WTC11 (cell line): ENCODE measurements around the gene SEL1L3. TPM values are rescaled to one million over a fixed set of nuclear protein-coding genes. Genes with fewer than 3 reads are reported as not detected.

ENCODE experiments used
- ATAC-seq: fragments of 200-7000 bp; cut with Tn5 transposase; 2 replicates; pipeline ENCODE4 v1.10.0; 2021; ENCODE audit warnings: mild to moderate bottlenecking, moderate library complexity
- CTCF ChIA-PET: fragments of 300-600 bp; sonication (Branson Sonifier 250); formaldehyde crosslinking; loops from one replicate; lab custom pipeline; 2021; ENCODE audit warnings: antibody characterized with exemption; lab: Charles Lee
- POLR2A ChIA-PET: fragments of 350-600 bp; sonication (Branson Sonifier 250); formaldehyde crosslinking; loops from one replicate; lab custom pipeline; 2021; ENCODE audit warnings: antibody characterized with exemption; lab: Charles Lee
- DNase-seq: peaks from one replicate; pipeline ENCODE4 v3.0.0; 2021; ENCODE audit warnings: low spot score
- H3K27ac Mint-ChIP-seq: 2 replicates; pipeline ENCODE4 v1.8.0; 2021; ENCODE audit warnings: mixed read lengths
- H3K27me3 Mint-ChIP-seq: 2 replicates; pipeline ENCODE4 v1.8.0; 2021; ENCODE audit warnings: low read depth, mild to moderate bottlenecking, moderate library complexity, mixed read lengths
- H3K36me3 Mint-ChIP-seq: 2 replicates; pipeline ENCODE4 v1.8.0; 2021; ENCODE audit warnings: mixed read lengths
- H3K4me1 Mint-ChIP-seq: 2 replicates; pipeline ENCODE4 v1.8.0; 2022; ENCODE audit warnings: mixed read lengths
- H3K4me3 Mint-ChIP-seq: 2 replicates; pipeline ENCODE4 v1.8.0; 2021; ENCODE audit warnings: mild to moderate bottlenecking, moderate library complexity, mixed read lengths
- H3K9me3 Mint-ChIP-seq: 2 replicates; pipeline ENCODE4 v1.8.0; 2021; ENCODE audit warnings: mixed read lengths
- ELF4 ChIP-seq: sonication (generic); formaldehyde crosslinking; IDR thresholded peaks from 2 replicates; pipeline ENCODE4 v1.8.1; 2022; ENCODE audit warnings: low read depth, mild to moderate bottlenecking, moderate library complexity, missing genetic modification reagents
- GRHL2 ChIP-seq: fragments of 250-450 bp; sonication (Bioruptor Pico); IDR thresholded peaks from 2 replicates; pipeline ENCODE4 v1.8.0; 2022; ENCODE audit warnings: mild to moderate bottlenecking, moderate library complexity; ENCODE audit not compliant: insufficient replicate concordance, severe bottlenecking
- HMGA2 ChIP-seq: fragments of 250-450 bp; sonication (Bioruptor Pico); IDR thresholded peaks from 2 replicates; pipeline ENCODE4 v1.4.0; 2021; ENCODE audit warnings: mild to moderate bottlenecking, moderate library complexity
- KAT7 ChIP-seq: sonication (generic); formaldehyde crosslinking; IDR thresholded peaks from 2 replicates; pipeline ENCODE4 v1.8.1; 2023; ENCODE audit warnings: missing genetic modification reagents, mild to moderate bottlenecking, borderline replicate concordance
- MAX ChIP-seq: sonication (generic); formaldehyde crosslinking; IDR thresholded peaks from 2 replicates; pipeline ENCODE4 v1.8.0; 2022; ENCODE audit warnings: mild to moderate bottlenecking, missing genetic modification reagents
- NFYB ChIP-seq: sonication (generic); formaldehyde crosslinking; conservative IDR thresholded peaks from 2 replicates; pipeline ENCODE4 v1.8.0; 2022; ENCODE audit warnings: low read depth, missing genetic modification reagents
- NR2C2 ChIP-seq: sonication (generic); formaldehyde crosslinking; IDR thresholded peaks from 2 replicates; pipeline ENCODE4 v1.8.0; 2022; ENCODE audit warnings: mild to moderate bottlenecking, missing genetic modification reagents
- OVOL2 ChIP-seq: fragments of 250-450 bp; sonication (Bioruptor Pico); IDR thresholded peaks from 2 replicates; pipeline ENCODE4 v1.9.0; 2021; ENCODE audit warnings: mild to moderate bottlenecking, borderline replicate concordance
- RELA ChIP-seq: sonication (generic); formaldehyde crosslinking; IDR thresholded peaks from 2 replicates; pipeline ENCODE4 v1.8.1; 2022; ENCODE audit warnings: missing genetic modification reagents, mild to moderate bottlenecking, borderline replicate concordance
- TEAD1 ChIP-seq: sonication (generic); formaldehyde crosslinking; IDR thresholded peaks from 2 replicates; pipeline ENCODE4 v1.8.0; 2022; ENCODE audit warnings: mild to moderate bottlenecking, missing genetic modification reagents
- ZBTB21 ChIP-seq: sonication (generic); formaldehyde crosslinking; IDR thresholded peaks from 2 replicates; pipeline ENCODE4 v1.8.1; 2023; ENCODE audit warnings: mild to moderate bottlenecking, missing genetic modification reagents, borderline replicate concordance
- ZBTB43 ChIP-seq: sonication (generic); formaldehyde crosslinking; IDR thresholded peaks from 2 replicates; pipeline ENCODE4 v1.8.1; 2023; ENCODE audit warnings: mild to moderate bottlenecking, missing genetic modification reagents
- ZNF138 ChIP-seq: sonication (generic); formaldehyde crosslinking; conservative IDR thresholded peaks from 2 replicates; pipeline ENCODE4 v1.8.1; 2022; ENCODE audit warnings: mild to moderate bottlenecking, moderate library complexity, missing genetic modification reagents
- ZNF219 ChIP-seq: sonication (generic); formaldehyde crosslinking; IDR thresholded peaks from 2 replicates; pipeline ENCODE4 v1.8.0; 2023; ENCODE audit warnings: missing genetic modification reagents, mild to moderate bottlenecking, borderline replicate concordance
- ZNF232 ChIP-seq: sonication (generic); formaldehyde crosslinking; IDR thresholded peaks from 2 replicates; pipeline ENCODE4 v1.8.0; 2022; ENCODE audit warnings: mild to moderate bottlenecking, missing genetic modification reagents
- ZNF396 ChIP-seq: fragments of 250-450 bp; sonication (Bioruptor Pico); IDR thresholded peaks from 2 replicates; pipeline ENCODE4 v1.8.0; 2021; ENCODE audit warnings: mild to moderate bottlenecking, moderate library complexity, borderline replicate concordance
- ZNF671 ChIP-seq: fragments of 250-450 bp; sonication (Bioruptor Pico); IDR thresholded peaks from 2 replicates; pipeline ENCODE4 v1.8.0; 2021; ENCODE audit warnings: mild to moderate bottlenecking
- total RNA-seq: library from RNA; stranded (reverse); gene quantifications from 3 replicates; pipeline ENCODE4 v1.2.3, GENCODE V29; 2021
- TF ChIP-seq, protein P1 (sequence below): sonication (generic); formaldehyde crosslinking; IDR thresholded peaks from 2 replicates; pipeline ENCODE4 v1.8.1; 2022; ENCODE audit warnings: low read depth, mild to moderate bottlenecking, moderate library complexity, missing genetic modification reagents, borderline replicate concordance
- TF ChIP-seq, protein P2 (sequence below): fragments of 250-450 bp; sonication (Bioruptor Pico); IDR thresholded peaks from 2 replicates; pipeline ENCODE4 v2.1.2; 2022; ENCODE audit warnings: mild to moderate bottlenecking, moderate library complexity
- TF ChIP-seq, protein P3 (sequence below): fragments of 250-450 bp; sonication (Bioruptor Pico); IDR thresholded peaks from 2 replicates; pipeline ENCODE4 v1.9.0; 2021; ENCODE audit warnings: mild to moderate bottlenecking

SEL1L3 gene
- total RNA-seq, 1 experiment from 2014 or later: 31.5 TPM

DNA sequence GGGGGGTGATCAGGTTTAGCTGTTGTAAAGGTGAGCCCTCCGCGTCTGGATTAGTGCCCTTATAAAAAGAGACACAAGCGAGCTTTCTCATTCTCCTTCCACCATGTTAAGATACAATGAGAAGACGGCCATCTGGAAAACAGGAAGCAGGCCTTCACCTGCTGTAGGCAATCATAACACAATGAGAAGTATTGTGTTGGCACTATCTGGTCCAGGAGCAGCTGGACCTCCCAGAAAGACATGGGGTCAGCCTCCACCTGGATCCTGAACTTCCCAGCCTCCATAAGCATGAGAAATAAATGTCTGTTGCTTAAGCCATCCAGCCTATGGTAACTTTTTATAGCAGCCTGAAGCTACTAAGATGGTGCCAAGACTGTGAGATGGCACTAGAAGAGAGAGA is 42.6 kb upstream of the SEL1L3 start:
- Mint-ChIP-seq H3K4me1 (peaks cover 19% of the 10 kb centered on the region), H3K27me3 (peaks cover 10% of the 10 kb centered on the region), H3K4me3 (no peak overlapping the region), H3K36me3 (peaks cover 6% of the 10 kb centered on the region), H3K9me3 (peaks cover 11% of the 10 kb centered on the region), H3K27ac (no peak overlapping the region)
- no peak for DNase-seq
- ChIA-PET CTCF (interaction anchor here (1.0 kb wide), 1 partner anchor 88 kb away, joined by 3 read pairs; no protein-coding TSS in a partner anchor), POLR2A (no interaction called here)
- ATAC-seq: no peak
- TF ChIP-seq TEAD1 (CRISPR knock-in tag): no peak
- no peak for TF ChIP-seq ZNF219 (CRISPR knock-in tag)
- no peak for TF ChIP-seq OVOL2 (CRISPR knock-in tag)
- TF ChIP-seq ZNF138 (CRISPR knock-in tag): no peak
- TF ChIP-seq, all 79 proteins: peak for 0

GRCh38 chr4:25904748-25905082 is 41.9 kb upstream of the SEL1L3 start:
- no peak for DNase-seq
- Mint-ChIP-seq H3K27ac (no peak overlapping the region), H3K4me3 (no peak overlapping the region), H3K36me3 (peaks cover 6% of the 10 kb centered on the region), H3K9me3 (peaks cover 11% of the 10 kb centered on the region), H3K4me1 (peaks cover 19% of the 10 kb centered on the region), H3K27me3 (peaks cover 7% of the 10 kb centered on the region)
- POLR2A ChIA-PET: no interaction called here
- TF ChIP-seq ZNF232 (CRISPR knock-in tag) (no peak), NFYB (CRISPR knock-in tag) (no peak), ZNF396 (CRISPR knock-in tag) (no peak), ELF4 (CRISPR knock-in tag) (no peak), ZBTB21 (no peak), ZNF219 (CRISPR knock-in tag) (no peak), OVOL2 (CRISPR knock-in tag) (no peak), ZNF671 (CRISPR knock-in tag) (no peak), RELA (CRISPR knock-in tag) (no peak), ZNF138 (CRISPR knock-in tag) (no peak)
- TF ChIP-seq, protein P1, sequence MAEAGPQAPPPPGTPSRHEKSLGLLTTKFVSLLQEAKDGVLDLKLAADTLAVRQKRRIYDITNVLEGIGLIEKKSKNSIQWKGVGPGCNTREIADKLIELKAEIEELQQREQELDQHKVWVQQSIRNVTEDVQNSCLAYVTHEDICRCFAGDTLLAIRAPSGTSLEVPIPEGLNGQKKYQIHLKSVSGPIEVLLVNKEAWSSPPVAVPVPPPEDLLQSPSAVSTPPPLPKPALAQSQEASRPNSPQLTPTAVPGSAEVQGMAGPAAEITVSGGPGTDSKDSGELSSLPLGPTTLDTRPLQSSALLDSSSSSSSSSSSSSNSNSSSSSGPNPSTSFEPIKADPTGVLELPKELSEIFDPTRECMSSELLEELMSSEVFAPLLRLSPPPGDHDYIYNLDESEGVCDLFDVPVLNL: no peak
- no peak for ATAC-seq
- CTCF ChIA-PET: interaction anchor here (1.0 kb wide), 1 partner anchor 89 kb away, joined by 3 read pairs; no protein-coding TSS in a partner anchor

DNA sequence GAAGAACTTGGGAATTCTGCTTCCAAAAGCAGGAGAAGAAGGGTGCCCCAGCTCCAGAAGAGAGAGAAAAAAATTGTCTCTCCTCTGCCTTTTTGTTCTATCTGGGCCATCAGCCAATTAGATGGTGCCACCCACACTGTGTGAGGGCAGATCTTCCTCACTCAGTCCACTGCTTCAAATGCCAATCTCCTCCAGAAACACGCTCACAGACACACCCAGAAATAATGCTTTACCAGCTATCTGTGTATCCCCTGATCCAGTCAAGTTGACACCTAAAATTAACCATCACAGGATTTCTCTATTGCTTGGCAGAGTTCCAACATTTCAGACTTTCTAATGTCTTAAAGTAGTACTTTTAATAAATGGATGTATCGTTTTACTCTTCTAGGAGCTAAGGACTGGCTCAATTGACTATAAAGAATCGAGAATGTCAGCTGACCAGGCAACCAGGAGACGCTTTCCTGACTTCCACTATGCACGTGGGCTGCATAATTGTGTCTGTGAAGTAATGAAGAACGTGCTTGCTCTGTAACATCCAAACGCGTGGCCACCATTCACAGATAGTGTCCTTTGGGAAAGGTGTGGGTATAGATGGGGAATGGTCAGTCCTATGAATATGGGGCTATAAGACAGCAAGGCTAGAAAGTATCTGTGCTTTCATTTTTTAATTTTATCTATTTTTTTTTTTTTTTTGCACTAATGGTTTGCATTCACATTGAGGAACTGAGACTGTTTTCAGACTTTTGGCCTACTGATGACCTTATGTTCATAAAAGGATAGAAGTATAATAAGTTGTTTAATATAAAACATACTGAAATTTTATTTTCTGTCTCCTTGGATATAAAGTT is 41.3 kb upstream of the SEL1L3 start:
- ChIA-PET POLR2A (no interaction called here), CTCF (interaction anchor here (1.0 kb wide), 1 partner anchor 90 kb away, joined by 3 read pairs; no protein-coding TSS in a partner anchor)
- no peak for ATAC-seq
- TF ChIP-seq GRHL2 (CRISPR knock-in tag) (no peak), NR2C2 (CRISPR knock-in tag) (no peak), OVOL2 (CRISPR knock-in tag) (no peak), ZNF232 (CRISPR knock-in tag) (no peak), ZBTB43 (no peak), ZNF396 (CRISPR knock-in tag) (no peak), KAT7 (CRISPR knock-in tag) (no peak), MAX (CRISPR knock-in tag) (no peak), HMGA2 (no peak), NFYB (CRISPR knock-in tag) (no peak), ELF4 (CRISPR knock-in tag) (no peak)
- TF ChIP-seq, protein P2, sequence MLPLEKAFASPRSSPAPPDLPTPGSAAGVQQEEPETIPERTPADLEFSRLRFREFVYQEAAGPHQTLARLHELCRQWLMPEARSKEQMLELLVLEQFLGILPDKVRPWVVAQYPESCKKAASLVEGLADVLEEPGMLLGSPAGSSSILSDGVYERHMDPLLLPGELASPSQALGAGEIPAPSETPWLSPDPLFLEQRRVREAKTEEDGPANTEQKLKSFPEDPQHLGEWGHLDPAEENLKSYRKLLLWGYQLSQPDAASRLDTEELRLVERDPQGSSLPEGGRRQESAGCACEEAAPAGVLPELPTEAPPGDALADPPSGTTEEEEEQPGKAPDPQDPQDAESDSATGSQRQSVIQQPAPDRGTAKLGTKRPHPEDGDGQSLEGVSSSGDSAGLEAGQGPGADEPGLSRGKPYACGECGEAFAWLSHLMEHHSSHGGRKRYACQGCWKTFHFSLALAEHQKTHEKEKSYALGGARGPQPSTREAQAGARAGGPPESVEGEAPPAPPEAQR: no peak
- TF ChIP-seq, protein P3, sequence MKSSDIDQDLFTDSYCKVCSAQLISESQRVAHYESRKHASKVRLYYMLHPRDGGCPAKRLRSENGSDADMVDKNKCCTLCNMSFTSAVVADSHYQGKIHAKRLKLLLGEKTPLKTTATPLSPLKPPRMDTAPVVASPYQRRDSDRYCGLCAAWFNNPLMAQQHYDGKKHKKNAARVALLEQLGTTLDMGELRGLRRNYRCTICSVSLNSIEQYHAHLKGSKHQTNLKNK: no peak
- Mint-ChIP-seq H3K36me3 (peaks cover 6% of the 10 kb centered on the region), H3K27me3 (peaks cover 7% of the 10 kb centered on the region), H3K4me1 (peaks cover 19% of the 10 kb centered on the region), H3K4me3 (no peak overlapping the region), H3K9me3 (peaks cover 9% of the 10 kb centered on the region), H3K27ac (no peak overlapping the region)
- DNase-seq: no peak
